MCF 10A (cell line): ENCODE results near the gene PTTG1. TPM values are rescaled to one million over a fixed set of nuclear protein-coding genes. Genes with fewer than 3 reads are reported as not detected.
A peak's percentile ranks its signal among the peaks of the same experiment; 100 is the strongest.

ENCODE experiments used
- BruUV-seq: library from RNA; stranded (reverse); fragments of 400-500 nt; replicated peaks from 2 replicates; lab custom pipeline; 2021; lab: Mats Ljungman, UMichigan
- CTCF ChIA-PET: fragments of 300-600 bp; sonication (Branson Sonifier 250); formaldehyde crosslinking; extraction: SDS; loops from one replicate; lab custom pipeline; 2021; ENCODE audit warnings: antibody characterized with exemption, inconsistent platforms; lab: Yijun Ruan, JAX
- POLR2A ChIA-PET: fragments of 300-600, 350-650 bp; sonication (Branson Sonifier 250); formaldehyde crosslinking; extraction: SDS; loops from one replicate; lab custom pipeline; 2020; ENCODE audit warnings: antibody characterized with exemption, inconsistent platforms; lab: Yijun Ruan, JAX
- DNase-seq: peaks from one replicate; pipeline ENCODE4 v3.0.0-alpha.2; 2018; ENCODE audit not compliant: unreplicated experiment
- H3K27ac Mint-ChIP-seq: one replicate; pipeline ENCODE4 v1.8.0; 2022; ENCODE audit warnings: mild to moderate bottlenecking, low read depth, mixed read lengths; ENCODE audit not compliant: unreplicated experiment
- H3K27me3 Mint-ChIP-seq: one replicate; pipeline ENCODE4 v1.8.0; 2022; ENCODE audit warnings: mixed read lengths; ENCODE audit not compliant: insufficient read depth, unreplicated experiment
- H3K36me3 Mint-ChIP-seq: one replicate; pipeline ENCODE4 v1.8.0; 2022; ENCODE audit warnings: mild to moderate bottlenecking, moderate library complexity, mixed read lengths; ENCODE audit not compliant: insufficient read depth, unreplicated experiment
- H3K4me1 Mint-ChIP-seq: one replicate; pipeline ENCODE4 v1.8.0; 2022; ENCODE audit warnings: mixed read lengths; ENCODE audit not compliant: insufficient read depth, unreplicated experiment
- H3K4me3 Mint-ChIP-seq: one replicate; pipeline ENCODE4 v1.8.0; 2022; ENCODE audit warnings: mild to moderate bottlenecking, moderate library complexity, mixed read lengths; ENCODE audit not compliant: unreplicated experiment
- H3K9me3 Mint-ChIP-seq: one replicate; pipeline ENCODE4 v1.8.0; 2022; ENCODE audit warnings: mixed read lengths; ENCODE audit not compliant: unreplicated experiment
- intact Hi-C: fragments of 100-400 bp; cut with micrococcal nuclease; formaldehyde crosslinking; loops from 2 replicates; pipeline ENCODE4 v1.14.1; 2022
- total RNA-seq: library from RNA; stranded (reverse); gene quantifications from 2 replicates; pipeline ENCODE4 v1.2.3, GENCODE V29; 2022
- TF ChIP-seq, protein P1 (sequence below): fragments of 200-600 bp; IDR thresholded peaks from one replicate; pipeline ENCODE4 v1.8.0; 2022; ENCODE audit warnings: antibody characterized with exemption, mild to moderate bottlenecking; ENCODE audit not compliant: unreplicated experiment

The PTTG1 gene
- total RNA-seq, 1 experiment from 2014 or later, result 119 TPM

GRCh38 chr5:160437271-160437670 is 15.6 kb downstream of the PTTG1 start:
- no peak for DNase-seq
- no peak overlapping the region for H3K4me3 Mint-ChIP-seq
- TF ChIP-seq, protein P1, sequence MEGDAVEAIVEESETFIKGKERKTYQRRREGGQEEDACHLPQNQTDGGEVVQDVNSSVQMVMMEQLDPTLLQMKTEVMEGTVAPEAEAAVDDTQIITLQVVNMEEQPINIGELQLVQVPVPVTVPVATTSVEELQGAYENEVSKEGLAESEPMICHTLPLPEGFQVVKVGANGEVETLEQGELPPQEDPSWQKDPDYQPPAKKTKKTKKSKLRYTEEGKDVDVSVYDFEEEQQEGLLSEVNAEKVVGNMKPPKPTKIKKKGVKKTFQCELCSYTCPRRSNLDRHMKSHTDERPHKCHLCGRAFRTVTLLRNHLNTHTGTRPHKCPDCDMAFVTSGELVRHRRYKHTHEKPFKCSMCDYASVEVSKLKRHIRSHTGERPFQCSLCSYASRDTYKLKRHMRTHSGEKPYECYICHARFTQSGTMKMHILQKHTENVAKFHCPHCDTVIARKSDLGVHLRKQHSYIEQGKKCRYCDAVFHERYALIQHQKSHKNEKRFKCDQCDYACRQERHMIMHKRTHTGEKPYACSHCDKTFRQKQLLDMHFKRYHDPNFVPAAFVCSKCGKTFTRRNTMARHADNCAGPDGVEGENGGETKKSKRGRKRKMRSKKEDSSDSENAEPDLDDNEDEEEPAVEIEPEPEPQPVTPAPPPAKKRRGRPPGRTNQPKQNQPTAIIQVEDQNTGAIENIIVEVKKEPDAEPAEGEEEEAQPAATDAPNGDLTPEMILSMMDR, result no peak
- ChIA-PET POLR2A (interaction anchor here (2.4 to 3.8 kb wide), 2 partner anchors 14 to 37 kb away, joined by 6 to 43 read pairs; partner anchors contain the start of genes FAM200C and PTTG1), CTCF (interaction anchor here (0.6 to 6.0 kb wide), 16 partner anchors 11 to 1640 kb away, joined by 3 to 197 read pairs (median 10); partner anchors contain the start of genes PTTG1 and SLU7)
- H3K4me1 Mint-ChIP-seq, result peaks cover 18% of the 10 kb centered on the region
- no peaks in the 10 kb centered on the region for H3K9me3 Mint-ChIP-seq
- no TSS peak for BruUV-seq
- H3K27ac Mint-ChIP-seq, result no peak overlapping the region
- intact Hi-C loops, result loop anchor here (5.0 to 10.0 kb wide), 4 partner anchors 350 to 1240 kb away; partner anchors contain the start of gene GABRB2
- peaks cover 13% of the 10 kb centered on the region for H3K27me3 Mint-ChIP-seq
- no peaks in the 10 kb centered on the region for H3K36me3 Mint-ChIP-seq

- intact Hi-C loops, result loop anchor here (1.0 to 10.0 kb wide), 6 partner anchors 70 to 1239 kb away; partner anchors contain the start of gene GABRB2
- no peak overlapping the region for H3K27ac Mint-ChIP-seq
- peaks cover 13% of the 10 kb centered on the region for H3K27me3 Mint-ChIP-seq
- H3K36me3 Mint-ChIP-seq, result no peaks in the 10 kb centered on the region
- no TSS peak for BruUV-seq
- peak overlapping the region; percentile 69 for H3K4me3 Mint-ChIP-seq
- TF ChIP-seq, protein P1, result peak; percentile 88
- peak; percentile 75 for DNase-seq
- ChIA-PET POLR2A (interaction anchor here (0.7 to 3.8 kb wide), 5 partner anchors 16 to 398 kb away, joined by 3 to 43 read pairs (median 6); partner anchors contain the start of genes FAM200C, PTTG1 and SLU7), CTCF (interaction anchor here (0.5 to 6.0 kb wide), 85 partner anchors 9 to 1944 kb away, joined by 3 to 197 read pairs (median 3); partner anchors contain the start of genes PTTG1 and SLU7)
- peaks cover 14% of the 10 kb centered on the region for H3K4me1 Mint-ChIP-seq
- H3K9me3 Mint-ChIP-seq, result no peaks in the 10 kb centered on the region
Measured at GRCh38 chr5:160438316-160439204, 16.9 kb downstream of the PTTG1 start.

DNA sequence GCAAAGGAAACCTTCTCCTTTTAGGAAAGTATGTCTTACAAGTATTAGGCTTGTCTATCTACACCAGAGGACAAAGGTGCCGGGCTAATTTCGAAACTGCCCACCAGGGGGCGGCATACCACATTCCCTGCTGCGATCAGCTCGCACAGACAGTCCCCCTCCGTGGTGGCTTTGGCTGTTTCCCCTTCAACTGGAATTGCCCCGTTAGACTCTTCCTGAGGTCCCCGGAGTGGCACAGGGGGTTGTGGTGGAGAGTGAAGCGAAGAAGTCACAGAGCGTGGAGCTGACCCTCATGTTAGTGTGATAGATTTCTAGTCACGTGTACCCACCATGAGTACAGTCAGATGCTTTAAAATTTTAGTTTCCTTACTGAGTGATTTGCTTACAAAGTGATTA is 17.5 kb downstream of the PTTG1 start:
- ChIA-PET POLR2A (interaction anchor here (1.1 to 3.8 kb wide), 5 partner anchors 16 to 39 kb away, joined by 3 to 43 read pairs (median 6); partner anchors contain the start of genes FAM200C, PTTG1 and SLU7), CTCF (interaction anchor here (0.6 to 6.0 kb wide), 54 partner anchors 9 to 1943 kb away, joined by 3 to 197 read pairs (median 4); partner anchors contain the start of genes PTTG1 and SLU7)
- BruUV-seq, result no TSS peak
- H3K36me3 Mint-ChIP-seq, result no peaks in the 10 kb centered on the region
- no peak overlapping the region for H3K27ac Mint-ChIP-seq
- peak overlapping the region; percentile 69 for H3K4me3 Mint-ChIP-seq
- no peaks in the 10 kb centered on the region for H3K9me3 Mint-ChIP-seq
- intact Hi-C loops, result loop anchor here (1.0 to 10.0 kb wide), 6 partner anchors 69 to 1238 kb away; partner anchors contain the start of gene GABRB2
- peaks cover 10% of the 10 kb centered on the region for H3K4me1 Mint-ChIP-seq
- peaks cover 13% of the 10 kb centered on the region for H3K27me3 Mint-ChIP-seq
- TF ChIP-seq, protein P1, result peak; percentile 91
- peak; percentile 84 for DNase-seq
